ENCODE measurements around the gene PFN1. TPM values are rescaled to one million over a fixed set of nuclear protein-coding genes. Genes with fewer than 3 reads are reported as not detected.

The PFN1 gene
- total and polyA plus RNA-seq, 9 of the 15 experiments (the other 6 are each of a cell fraction or from before 2014, with no cell fraction given) = 60.5 to 1,479 (median 456) TPM

GRCh38 chr17:4908711-4909496, 39.4 kb downstream of the PFN1 start (continued):
- TF ChIP-seq ZNF655 (CRISPR knock-in tag; IDR thresholded peaks at IDR 0.05) = no peak
- peak; percentile 44; the same call in 1 of the 2 replicates for TF ChIP-seq MCM3 (IDR thresholded peaks at IDR 0.05)
- no peak for TF ChIP-seq TEAD2 (tag; IDR thresholded peaks at IDR 0.05)
- no peak for TF ChIP-seq MXD1 (CRISPR knock-in tag; IDR thresholded peaks at IDR 0.05; ENCODE audit: borderline replicate concordance, poor library complexity, severe bottlenecking)
- TF ChIP-seq BRF2 (IDR thresholded peaks at IDR 0.05; ENCODE audit: borderline replicate concordance, insufficient read depth, insufficient read length) = no peak
- no peak for TF ChIP-seq CEBPG (CRISPR knock-in tag; IDR thresholded peaks at IDR 0.05)
- no peak for TF ChIP-seq CEBPG (tag; conservative IDR thresholded peaks at IDR 0.05 in 1 of 2, IDR thresholded peaks at IDR 0.05 in 1 of 2)
- no peak for TF ChIP-seq MXI1 (IDR thresholded peaks at IDR 0.05; ENCODE audit: low read depth, low read length)
- TF ChIP-seq CXXC5 (CRISPR knock-in tag; IDR thresholded peaks at IDR 0.05) = peak; percentile 21; the same call in 1 of the 2 replicates
- TF ChIP-seq SUPT5H (IDR thresholded peaks at IDR 0.05) = peak; percentile 42; the same call in 1 of the 2 replicates
- TF ChIP-seq ZNF699 (CRISPR knock-in tag; IDR thresholded peaks at IDR 0.05; ENCODE audit: insufficient replicate concordance) = no peak
- TF ChIP-seq IFI16 (CRISPR knock-in tag; IDR thresholded peaks at IDR 0.05) = no peak
- TF ChIP-seq SMC3 (conservative IDR thresholded peaks at IDR 0.05; ENCODE audit: insufficient read depth, low read depth, low read length) = peak; percentile 81
- no peak for TF ChIP-seq ZNF668 (CRISPR knock-in tag; IDR thresholded peaks at IDR 0.05)
- TF ChIP-seq ZNF696 (CRISPR knock-in tag; conservative IDR thresholded peaks at IDR 0.05) = no peak
- TF ChIP-seq ZNF408 (CRISPR knock-in tag; IDR thresholded peaks at IDR 0.05; ENCODE audit: low read depth) = no peak
- no peak for TF ChIP-seq YBX1 (IDR thresholded peaks at IDR 0.05)
- TF ChIP-seq ZNF197 (CRISPR knock-in tag; IDR thresholded peaks at IDR 0.05; ENCODE audit: low read depth) = no peak
- TF ChIP-seq RB1 (IDR thresholded peaks at IDR 0.05; ENCODE audit: low read depth) = no peak
- 0 out of 2 replicates have a peak, but pooled peaks have one; percentile 34 for TF ChIP-seq POLR2G (IDR thresholded peaks at IDR 0.05; ENCODE audit: low read depth, low read length)
- no peak for TF ChIP-seq SIX5 (IDR thresholded peaks at IDR 0.05; ENCODE audit: borderline replicate concordance in 1 of 2, insufficient read depth in 1 of 2, low read depth in 1 of 2, low read length in 2 of 2)
- TF ChIP-seq ZNF280A (IDR thresholded peaks at IDR 0.05; ENCODE audit: low read depth, partially characterized antibody) = peak; percentile 53
